ENCODE data around the gene ABO.
"Not testable (repeated sequence)": the region's sequence is repeated elsewhere in the genome, so short reads cannot be mapped to it uniquely, and the experiment has no call there.

The ABO gene

GRCh38 chr9:133286523-133286922 lies 11.5 kb upstream of the ABO start:
- DNase-seq (ENCODE audit: low read depth), result no peak
- no peak overlapping the region for H3K4me3 ChIP-seq (ENCODE audit: control insufficient read depth, low read depth, low read length)
- TF ChIP-seq CTCF (IDR thresholded peaks at IDR 0.05; ENCODE audit: control insufficient read depth, insufficient read depth, low read depth, low read length, missing control alignments), result no peak

- no peak for TF ChIP-seq CTCF (IDR thresholded peaks at IDR 0.05; ENCODE audit: control insufficient read depth, insufficient read depth, low read depth, low read length, missing control alignments)
- H3K4me3 ChIP-seq (ENCODE audit: control insufficient read depth, low read depth, low read length), result no peak overlapping the region
- DNase-seq (ENCODE audit: low read depth), result no peak
Observed at GRCh38 chr9:133285252-133285775, 10.3 kb upstream of the ABO start.

- no peak overlapping the region for H3K4me3 ChIP-seq (ENCODE audit: control insufficient read depth, low read depth, low read length)
- DNase-seq (ENCODE audit: low read depth), result no peak
- TF ChIP-seq CTCF (IDR thresholded peaks at IDR 0.05; ENCODE audit: control insufficient read depth, insufficient read depth, low read depth, low read length, missing control alignments), result no peak
Observed at GRCh38 chr9:133284362-133284761, 9.4 kb upstream of the ABO start.

- H3K4me3 ChIP-seq (ENCODE audit: control insufficient read depth, low read depth, low read length); DNase-seq (ENCODE audit: low read depth): not testable (repeated sequence)
Observed at GRCh38 chr9:133283255-133284032, 8.4 kb upstream of the ABO start.

- DNase-seq (ENCODE audit: low read depth), result no peak
- TF ChIP-seq CTCF (IDR thresholded peaks at IDR 0.05; ENCODE audit: control insufficient read depth, insufficient read depth, low read depth, low read length, missing control alignments), result no peak
- no peak overlapping the region for H3K4me3 ChIP-seq (ENCODE audit: control insufficient read depth, low read depth, low read length)
Observed at GRCh38 chr9:133282464-133283238, 7.7 kb upstream of the ABO start.

GRCh38 chr9:133280392-133280791 lies 5.4 kb upstream of the ABO start:
- no peak for TF ChIP-seq CTCF (IDR thresholded peaks at IDR 0.05; ENCODE audit: control insufficient read depth, insufficient read depth, low read depth, low read length, missing control alignments)
- no peak overlapping the region for H3K4me3 ChIP-seq (ENCODE audit: control insufficient read depth, low read depth, low read length)
- DNase-seq (ENCODE audit: low read depth), result no peak

Measured in AG09309 (cell line).